ENCODE results near the gene ANKRD31.
"Not testable (repeated sequence)": the region's sequence is repeated elsewhere in the genome, so short reads cannot be mapped to it uniquely, and the experiment has no call there.

The ANKRD31 gene, protein sequence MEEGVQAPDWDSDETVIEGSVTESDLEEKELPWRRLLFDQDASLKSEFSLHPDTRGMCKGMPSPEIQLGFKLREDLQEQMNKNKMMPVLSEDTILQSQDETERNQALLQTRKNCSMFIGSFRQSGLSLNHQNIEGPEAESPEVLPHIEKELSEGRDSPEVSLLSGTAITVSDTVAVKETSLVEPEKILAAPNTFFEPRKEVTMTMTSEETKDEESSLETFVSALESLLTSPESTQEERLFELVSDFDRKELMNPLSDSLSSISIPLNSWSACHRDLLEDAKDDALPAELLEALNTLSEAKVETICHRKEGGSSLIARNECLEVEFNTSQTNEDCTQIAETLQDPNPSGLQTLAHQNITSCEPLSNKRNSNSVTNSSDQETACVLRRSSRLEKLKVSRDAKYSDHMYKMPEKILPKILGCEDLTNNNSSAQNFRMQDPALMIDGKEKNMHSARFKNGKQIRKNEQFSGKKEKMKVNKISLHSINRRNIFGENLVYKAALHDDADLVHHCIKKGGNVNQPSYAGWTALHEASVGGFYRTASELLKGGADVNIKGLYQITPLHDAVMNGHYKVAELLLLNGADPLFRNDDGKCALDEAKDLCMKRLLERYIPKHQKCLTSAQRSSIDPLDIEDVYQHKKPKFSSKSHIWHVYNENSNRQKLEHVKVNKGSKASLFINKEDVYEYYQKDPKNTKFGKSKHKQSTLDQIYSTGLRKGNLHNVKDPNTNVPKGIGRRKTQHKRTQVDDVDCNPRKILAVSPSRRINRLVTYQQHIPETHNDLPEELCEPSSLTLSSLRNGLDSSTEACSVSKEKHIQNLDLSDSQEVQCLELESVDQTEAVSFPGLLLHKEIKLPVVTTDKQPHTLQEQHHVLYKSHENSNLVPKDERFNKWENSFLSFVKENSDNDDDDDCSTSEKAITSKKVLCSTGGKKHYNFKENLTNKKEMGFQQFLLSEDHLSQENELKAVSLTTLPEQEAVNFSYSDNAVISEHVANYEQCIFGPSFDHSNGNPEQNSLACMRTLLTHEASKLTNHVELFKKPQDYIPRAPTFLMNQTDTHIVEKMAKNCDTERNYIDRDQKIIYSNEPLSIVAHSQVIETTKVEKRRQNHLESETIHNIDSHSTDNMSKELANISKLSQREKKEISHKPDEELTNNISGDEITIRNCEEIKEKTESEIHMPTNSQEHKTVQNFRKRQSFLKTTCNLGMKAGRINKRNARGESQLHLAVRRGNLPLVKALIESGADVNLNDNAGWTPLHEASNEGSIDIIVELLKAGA (N-terminal part only)

DNA sequence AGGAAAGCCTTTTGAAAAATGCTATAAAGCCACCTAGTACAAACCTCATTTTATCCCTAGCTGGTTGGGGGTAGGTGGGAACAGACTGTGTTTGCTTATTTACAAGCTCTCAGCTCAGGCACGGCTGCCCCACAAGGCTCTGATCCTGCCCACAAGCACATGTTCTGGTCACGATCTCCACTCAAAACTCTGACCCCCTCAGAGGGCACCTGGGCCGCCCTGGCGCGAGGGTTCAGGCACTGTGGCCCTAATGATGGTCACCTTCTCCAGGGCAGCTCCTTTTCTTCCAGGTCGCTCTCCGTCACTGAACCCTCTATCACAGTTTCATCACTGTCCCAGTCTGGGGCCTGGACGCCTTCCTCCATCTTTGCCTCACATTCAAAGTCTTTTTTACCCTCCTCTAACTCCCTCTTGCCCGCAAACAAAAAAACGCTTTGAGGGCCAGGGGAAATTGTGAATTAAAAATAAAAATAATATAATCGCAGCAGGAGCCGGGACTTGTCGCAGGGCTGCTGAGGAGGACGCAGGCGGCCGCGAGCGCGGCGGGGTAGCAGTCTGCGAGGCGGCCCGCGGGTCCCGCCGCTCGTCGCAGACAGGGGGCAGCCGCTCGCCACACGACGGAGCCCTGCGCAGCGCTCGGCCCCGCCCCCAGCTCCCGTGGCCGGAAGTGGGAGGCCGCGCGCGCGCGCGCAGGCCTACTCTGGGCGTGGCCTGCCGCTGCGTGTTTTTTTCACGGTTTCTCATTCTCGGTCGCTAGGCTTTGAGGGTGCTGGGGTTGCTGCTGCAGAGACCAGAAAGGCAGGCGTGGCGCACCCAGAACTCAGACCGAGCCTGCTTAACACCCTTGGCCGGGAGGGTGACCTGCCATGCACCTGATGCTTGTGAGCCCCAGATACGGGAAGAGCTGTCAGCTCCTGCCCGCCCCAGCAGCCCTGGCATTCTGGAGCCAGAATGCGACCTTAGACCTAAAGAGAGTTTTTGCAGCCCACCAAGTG is at the start of gene ANKRD31:
TSS of gene ANKRD31 (minus strand) at position 557 of the 995 bp plus-strand sequence. CDS start at position 365, 192 bp downstream.
- DNase-seq, result peak; percentile 40

DNA sequence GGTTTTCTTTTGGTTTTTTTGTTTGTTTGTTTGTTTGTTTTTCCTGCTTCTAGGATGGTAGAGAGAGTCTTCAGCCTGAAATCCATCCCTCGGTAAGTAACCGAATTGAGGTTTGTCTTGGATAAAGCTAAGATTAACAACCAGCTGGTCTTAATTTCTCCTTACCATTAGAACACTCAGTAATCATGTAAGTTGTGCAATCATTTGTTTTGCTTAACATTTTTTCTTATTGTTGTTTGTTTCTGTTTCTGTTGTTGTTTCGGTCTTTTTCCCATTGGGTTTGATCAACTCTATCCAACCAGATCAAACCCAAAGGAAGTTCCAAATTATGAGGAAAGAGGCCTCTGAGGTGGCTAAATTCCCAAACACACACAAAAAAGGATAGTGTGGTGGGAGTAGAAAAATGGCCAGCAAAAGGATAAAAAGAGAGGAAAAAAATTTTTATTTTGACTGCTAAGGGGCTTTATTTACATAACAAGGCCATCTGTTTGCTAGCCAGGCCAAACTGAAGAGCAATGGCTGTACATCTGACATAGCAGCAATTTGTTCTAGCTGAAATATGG is 49.6 kb upstream of the ANKRD31 start:
- no peak for DNase-seq

DNA sequence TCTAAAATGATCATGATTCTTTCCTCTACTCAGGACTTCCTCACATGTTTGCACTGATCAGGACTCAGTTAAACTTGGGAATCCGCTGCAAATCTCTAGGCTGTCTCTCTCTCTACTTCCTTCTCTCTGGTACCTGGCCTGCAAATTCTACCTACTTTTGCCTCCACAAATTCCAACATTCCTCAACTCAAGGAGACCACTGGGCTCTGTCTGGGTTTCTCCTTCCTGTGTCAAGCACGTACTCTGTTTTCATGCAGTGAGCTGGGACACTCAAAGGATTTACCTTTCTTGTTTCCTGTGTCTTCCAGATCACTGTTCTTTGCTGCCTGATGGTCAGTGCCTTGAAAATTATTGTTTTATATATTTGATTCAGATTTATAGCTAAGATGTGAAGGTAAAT is 45.9 kb upstream of the ANKRD31 start:
- DNase-seq, result no peak

DNA sequence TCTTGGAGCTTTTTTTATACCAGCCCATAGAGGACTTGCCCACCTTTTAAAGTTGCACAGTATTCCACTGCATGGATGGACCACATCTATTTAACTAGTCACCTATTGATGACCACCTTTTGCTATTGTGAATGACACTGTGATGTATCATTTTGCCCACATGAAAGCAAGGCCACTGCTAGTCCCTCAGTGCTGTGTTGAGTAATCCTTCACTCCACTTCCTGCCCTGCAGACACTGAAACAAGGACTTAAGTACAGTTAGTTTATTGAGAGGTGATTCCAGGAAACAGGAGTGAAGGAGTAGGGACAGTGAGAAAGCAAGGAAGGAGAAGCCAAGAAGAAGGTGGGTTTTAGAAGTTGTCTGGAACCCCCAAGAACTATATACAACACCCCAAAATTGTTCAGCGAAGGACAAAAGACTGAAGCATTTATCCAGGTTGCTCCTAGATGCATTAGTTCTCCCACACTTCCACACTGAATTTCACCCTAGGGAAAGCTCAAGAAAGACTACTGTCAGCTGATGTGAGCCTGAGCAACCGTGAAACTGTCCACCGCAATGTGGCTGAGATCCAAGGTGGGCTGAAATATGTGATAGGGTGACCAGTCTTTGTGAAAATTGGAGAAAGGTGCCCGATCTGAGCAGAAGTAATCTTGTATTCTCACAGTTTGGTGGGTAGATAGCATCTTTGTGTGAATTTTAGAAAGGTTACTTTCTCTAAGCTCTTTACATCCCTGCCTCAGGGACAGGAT is 45.2 kb upstream of the ANKRD31 start:
- DNase-seq, result no peak

DNA sequence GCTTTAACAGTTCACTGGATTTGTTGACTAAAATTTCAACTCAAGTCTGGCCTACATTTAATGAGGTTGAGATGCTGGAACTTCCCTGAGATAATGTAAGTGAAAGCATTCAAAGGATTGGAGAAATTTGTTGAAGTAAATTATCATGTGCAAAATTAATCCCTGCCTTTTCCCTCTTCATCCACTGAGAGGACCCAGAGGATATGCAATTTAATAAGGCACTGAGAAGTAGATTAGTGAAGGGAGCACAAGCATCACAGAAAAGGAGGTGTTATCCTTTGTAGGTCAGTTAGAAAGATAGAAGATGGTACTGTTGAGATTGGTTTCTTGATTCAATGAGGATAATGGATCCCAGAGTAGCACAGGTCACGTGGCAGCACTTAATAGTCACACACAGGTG is 42.6 kb upstream of the ANKRD31 start:
- no peak for DNase-seq

DNA sequence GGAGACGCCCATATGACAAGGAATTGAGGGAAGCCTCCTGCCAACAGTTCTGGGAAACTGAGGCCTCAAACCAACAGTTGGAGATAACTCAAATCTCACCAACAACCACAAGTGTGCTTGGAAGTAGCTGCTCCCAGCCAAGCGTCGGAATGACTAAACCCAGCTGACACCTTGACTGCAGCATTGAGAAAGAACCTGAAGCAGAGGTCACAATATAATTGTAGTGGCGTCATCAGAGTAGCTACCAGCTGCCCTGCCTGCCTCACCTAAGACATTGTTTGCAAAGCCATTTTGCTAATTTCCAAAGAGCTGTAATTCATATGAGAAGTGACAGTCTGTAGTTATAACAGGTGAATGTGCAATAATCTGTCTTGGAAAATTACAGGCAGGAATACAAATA is 40.8 kb upstream of the ANKRD31 start:
- no peak for DNase-seq

DNA sequence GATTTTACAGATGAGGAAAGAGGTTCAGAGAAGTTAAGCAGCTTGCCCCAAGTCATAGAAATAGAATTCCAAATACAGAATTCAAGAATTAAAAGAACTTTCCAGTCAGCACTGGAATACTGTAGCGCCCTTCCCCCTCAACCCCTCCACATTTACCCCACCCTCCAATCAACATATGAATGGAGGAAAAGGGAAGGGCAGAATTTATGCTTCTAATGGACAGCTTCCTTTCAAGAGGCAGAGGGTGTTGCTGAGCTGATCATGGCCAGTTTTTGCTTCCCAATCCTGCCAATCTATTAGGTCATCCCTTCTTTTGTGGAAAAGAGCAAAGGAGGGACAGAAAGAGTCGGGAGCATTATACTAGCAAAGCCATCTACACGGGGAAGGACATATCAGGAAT is 39.1 kb upstream of the ANKRD31 start:
- DNase-seq, result no peak

DNA sequence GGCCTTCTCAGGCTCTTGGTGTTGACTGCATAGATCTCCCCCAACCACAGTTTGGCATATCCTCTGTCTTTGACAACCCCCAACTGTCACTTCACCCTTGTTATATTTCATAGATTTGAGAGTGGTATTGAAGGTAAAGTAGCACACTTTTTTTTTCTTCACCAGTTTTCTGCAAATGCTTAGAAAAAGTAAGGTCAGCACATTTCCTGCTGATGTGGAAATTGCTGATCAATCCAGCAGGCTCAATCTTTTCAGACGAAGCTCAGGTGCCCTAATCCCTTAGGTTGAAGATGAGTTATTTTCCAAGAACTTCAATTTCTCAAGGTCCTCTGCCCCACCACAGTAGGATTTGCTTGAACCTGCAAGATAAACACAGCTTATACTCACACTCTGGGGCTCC is 38.5 kb upstream of the ANKRD31 start:
- DNase-seq, result no peak

DNA sequence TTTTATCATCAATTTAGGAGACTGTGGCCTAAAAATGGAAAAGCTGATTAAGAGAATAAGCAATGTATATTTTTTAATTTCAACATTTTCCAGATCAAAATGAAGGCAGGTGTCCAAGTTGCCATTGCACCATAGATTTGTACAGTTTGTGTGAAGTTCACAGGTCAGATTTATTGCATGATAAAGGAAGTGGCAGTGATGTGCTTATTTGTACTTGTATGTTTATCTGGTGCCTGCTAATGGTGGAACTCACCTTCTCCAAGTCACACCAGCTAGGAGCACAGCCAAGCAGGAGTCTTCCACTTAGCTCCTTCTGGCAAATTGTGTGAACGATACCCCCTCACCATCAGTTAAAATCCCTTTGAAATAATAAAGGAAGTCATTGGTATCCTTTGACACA is 37.8 kb upstream of the ANKRD31 start:
- DNase-seq, result no peak

DNA sequence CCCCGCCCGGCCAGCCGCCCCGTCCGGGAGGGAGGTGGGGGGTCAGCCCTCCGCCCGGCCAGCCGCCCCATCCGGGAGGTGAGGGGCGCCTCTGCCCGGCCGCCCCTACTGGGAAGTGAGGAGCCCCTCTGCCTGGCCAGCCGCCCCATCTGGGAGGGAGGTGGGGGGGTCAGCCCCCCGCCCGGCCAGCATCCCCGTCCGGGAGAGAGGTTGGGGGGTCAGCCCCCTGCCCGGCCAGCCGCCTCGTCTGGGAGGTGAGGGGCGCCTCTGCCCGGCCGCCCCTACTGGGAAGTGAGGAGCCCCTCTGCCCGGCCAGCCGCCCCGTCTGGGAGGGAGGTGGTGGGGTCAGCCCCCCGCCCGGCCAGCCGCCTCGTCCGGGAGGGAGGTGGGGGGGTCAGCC is 33.9 kb upstream of the ANKRD31 start:
- not testable (repeated sequence) for DNase-seq

DNA sequence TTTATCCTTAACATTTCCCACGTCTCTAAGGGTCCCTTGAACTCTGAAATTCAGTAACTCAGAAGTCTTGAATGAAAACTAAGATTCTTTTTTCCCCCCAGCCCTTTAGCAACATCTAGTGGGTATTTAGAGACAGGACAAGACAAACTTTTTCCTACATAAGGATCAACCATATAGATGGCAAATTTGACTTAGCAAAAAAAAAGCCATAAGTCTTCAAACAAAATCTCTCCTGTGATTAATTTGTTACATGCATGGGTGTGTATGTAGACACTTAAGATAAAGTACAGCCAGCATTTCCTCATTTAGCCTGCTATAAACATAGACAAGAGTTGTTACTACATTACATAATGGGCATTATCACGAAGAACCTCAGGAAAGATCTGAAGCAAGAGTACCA is 29.1 kb upstream of the ANKRD31 start:
- no peak for DNase-seq

DNA sequence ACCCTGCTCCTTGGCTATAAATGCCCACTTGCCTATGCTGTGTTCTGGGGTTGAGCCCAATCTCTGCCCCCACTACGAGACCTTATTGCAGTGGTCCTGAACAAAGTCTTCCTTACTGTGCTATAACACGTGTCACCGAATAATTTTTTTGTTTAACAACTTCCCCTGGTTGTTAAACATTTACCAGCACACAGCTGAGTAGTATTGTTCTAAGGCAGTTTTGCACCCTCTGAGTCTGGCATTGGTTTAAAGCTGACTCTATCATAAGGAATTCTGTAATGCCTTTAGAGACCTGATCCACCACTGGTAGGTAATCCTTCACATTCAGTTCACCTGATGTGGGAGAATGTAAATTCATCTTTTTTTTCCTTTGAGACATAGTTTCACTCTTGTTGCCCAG is 25.6 kb upstream of the ANKRD31 start:
- DNase-seq, result no peak

DNA sequence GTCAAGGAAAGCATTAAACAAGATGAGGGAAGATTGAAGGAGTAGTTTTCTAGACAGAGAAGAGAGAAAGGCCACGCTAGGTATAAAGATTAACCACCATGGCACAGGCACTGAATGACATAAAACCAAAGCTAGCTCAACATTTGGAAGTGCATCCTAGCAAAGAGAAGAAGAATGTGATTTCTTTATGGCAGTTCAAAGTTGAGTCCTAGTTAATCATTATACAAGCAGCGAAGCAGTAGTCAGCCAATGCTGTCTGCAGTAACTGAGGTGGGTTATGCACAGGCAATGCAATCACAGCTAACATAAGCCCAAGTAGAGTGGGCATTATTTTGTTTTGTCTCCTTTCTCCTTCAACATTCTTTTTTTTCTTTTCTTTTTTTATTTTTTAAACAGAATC is 24.0 kb upstream of the ANKRD31 start:
- DNase-seq, result no peak

DNA sequence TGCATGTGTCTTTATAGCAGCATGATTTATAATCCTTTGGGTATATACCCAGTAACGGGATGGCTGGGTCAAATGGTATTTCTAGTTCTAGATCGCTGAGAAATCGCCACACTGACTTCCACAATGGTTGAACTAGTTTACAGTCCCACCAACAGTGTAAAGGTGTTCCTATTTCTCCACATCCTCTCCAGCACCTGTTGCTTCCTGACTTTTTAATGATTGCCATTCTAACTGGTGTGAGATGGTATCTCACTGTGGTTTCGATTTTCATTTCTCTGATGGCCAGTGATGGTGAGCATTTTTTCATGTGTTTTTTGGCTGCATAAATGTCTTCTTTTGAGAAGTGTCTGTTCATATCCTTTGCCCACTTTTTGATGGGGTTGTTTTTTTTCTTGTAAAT is 13.8 kb upstream of the ANKRD31 start:
- DNase-seq, result not testable (repeated sequence)

DNA sequence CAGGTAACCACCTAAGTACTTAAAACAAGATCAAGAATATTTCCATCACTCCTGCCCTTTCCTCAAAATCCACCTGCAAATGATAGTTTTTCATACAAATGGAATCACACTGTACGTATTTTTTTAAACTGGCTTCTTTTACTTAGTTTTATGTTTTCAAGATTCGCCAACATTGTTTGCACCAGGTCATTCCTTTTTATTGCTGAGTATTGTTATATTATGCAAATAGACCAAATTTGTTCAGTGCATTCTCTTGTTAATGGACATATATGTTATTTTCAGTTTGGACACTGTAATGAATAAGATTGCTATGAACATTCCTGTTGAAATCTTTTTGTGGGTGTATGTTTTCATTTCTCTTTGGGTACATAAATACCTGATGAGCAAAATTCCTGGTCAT is 8.3 kb upstream of the ANKRD31 start:
- no peak for DNase-seq

DNA sequence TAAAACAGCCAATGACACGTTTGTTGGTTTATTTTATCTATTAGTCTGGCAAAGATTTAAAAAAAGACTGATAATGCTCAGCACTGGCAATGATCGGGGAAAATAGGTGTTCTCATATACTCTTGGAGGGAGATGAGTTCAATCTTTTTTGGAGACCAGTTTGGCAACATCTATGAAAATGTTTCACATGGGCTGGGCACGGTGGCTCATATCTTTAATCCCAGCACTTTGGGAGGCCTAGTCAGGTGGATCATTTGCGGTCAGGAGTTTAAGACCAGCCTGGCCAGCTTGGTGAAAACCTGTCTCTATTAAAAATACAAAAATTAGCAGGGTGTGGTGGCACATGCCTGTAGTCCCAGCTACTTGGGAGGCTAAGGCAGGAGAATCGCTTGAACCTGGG is 6.8 kb upstream of the ANKRD31 start:
- DNase-seq, result no peak

DNA sequence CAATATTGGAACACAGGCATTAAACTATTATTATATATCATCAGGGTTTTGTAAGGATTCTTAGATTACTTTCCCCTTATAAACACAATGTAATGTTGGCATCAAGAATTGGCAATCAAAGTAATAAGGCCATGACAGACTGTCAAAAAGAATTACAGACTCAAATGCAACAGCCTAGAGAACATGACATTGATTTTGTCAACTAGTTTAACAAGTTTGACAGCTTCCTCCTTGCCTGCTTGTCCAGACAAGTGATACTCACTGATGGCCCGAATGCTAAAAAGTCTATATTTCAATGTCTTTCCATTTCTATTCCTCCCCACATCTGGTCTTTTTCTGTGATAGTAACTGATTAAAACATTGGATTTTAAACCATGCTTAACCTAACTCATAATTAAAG is 6.4 kb upstream of the ANKRD31 start:
- DNase-seq, result no peak

DNA sequence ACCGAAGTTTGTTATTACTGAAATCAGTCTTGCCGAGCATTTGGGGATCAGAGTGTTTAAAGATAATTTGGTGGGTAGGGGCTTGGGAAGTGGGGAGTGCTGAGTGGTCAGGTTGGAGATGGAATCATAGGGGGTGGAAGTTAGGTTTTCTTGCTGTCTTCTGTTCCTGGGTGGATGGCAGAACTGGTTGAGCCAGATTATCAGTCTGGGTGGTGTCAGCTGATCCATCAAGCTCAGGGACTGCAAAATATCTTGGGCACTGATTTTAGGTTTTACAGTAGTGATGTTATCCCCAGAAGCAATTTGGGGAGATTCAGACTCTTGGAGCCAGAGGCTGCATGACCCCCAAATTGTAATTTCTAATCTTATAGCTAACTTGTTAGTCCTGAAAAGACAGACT is 5.4 kb upstream of the ANKRD31 start:
- no peak for DNase-seq

DNA sequence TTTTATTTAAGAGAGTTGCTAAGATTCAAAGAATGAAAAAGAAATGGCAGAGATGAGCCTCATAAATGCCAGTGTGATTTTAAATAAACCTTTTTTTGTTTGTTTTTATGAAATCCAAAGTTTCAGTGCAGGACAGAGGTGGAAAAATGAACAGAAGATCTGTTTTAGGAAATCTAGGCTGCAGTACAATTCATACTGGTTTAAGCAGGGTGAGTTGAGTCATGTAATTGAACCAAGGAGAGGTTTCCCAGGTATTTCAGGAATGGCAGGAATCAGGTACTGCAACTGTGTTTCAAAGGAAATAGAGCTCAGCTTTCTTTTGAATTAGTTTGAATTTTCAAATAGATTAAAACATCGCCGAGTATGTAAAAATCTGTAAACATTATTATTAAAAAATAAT is 3.0 kb upstream of the ANKRD31 start:
- no peak for DNase-seq

DNA sequence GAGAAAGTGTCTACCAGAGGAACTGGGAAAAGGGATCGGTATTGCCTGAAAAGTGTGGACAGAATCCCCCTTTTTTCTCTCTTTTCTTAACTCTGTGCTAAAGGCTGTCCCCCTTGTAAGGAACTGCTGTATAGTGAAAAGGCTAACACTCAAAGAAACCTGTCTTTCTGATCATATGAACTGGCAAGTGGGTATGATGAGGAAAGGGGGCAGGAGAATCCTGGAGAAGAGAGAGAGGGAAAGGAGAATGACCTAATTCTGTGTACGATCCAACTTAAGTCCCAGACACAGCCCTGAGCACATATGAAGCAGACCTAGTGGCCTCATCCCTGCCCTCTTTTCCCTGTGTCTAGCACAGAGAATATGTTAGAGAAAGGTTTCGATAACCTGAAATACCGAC is 967 bp downstream of the ANKRD31 start:
- DNase-seq, result no peak

DNA sequence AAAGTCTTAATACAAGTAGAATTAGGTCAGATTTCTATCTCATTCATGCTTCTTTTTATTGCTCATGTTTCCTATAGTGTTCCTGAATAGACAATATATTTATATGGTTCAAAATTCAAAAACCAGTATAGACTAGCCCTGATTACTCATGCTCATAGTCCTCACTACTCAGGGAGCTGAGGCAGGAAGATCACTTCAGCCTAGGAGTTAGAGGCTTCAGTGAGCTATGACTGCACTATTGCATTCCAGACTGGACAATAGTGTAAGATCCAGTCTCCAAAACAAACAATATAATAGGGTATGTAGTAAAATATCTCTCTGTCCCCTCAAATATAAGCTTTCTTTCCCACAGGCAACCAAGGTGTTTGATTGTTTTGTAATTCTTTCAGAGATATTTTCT is 2.4 kb downstream of the ANKRD31 start:
- DNase-seq, result no peak
